Daoy (cell line): ENCODE results near the gene CWC27. TPM values are rescaled to one million over a fixed set of nuclear protein-coding genes. Genes with fewer than 3 reads are reported as not detected.

Source experiments
- DNase-seq: peaks from one replicate; pipeline ENCODE4 v3.0.0-alpha.2; 2015; ENCODE audit warnings: low read depth
- total RNA-seq: library from RNA; depleted of rRNA; stranded (reverse); fragments of >200 nt; shearing (Covaris generic); gene quantifications from 2 replicates; pipeline ENCODE4 v1.2.3, GENCODE V29; 2014; rRNA removed

CWC27 gene, protein sequence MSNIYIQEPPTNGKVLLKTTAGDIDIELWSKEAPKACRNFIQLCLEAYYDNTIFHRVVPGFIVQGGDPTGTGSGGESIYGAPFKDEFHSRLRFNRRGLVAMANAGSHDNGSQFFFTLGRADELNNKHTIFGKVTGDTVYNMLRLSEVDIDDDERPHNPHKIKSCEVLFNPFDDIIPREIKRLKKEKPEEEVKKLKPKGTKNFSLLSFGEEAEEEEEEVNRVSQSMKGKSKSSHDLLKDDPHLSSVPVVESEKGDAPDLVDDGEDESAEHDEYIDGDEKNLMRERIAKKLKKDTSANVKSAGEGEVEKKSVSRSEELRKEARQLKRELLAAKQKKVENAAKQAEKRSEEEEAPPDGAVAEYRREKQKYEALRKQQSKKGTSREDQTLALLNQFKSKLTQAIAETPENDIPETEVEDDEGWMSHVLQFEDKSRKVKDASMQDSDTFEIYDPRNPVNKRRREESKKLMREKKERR
- total RNA-seq: 21.6 and 43.3 TPM in 2 replicates

GRCh38 chr5:64768358-64769312 lies at the start of gene CWC27, which contains the start of gene SREK1IP1:
Gene CWC27 (plus strand): TSS chr5:64768930. CDS start chr5:64769147, 217 bp downstream.
Gene SREK1IP1 (minus strand): TSS chr5:64768691. CDS start chr5:64768517, 174 bp downstream.
- peak; percentile 93 for DNase-seq

DNA sequence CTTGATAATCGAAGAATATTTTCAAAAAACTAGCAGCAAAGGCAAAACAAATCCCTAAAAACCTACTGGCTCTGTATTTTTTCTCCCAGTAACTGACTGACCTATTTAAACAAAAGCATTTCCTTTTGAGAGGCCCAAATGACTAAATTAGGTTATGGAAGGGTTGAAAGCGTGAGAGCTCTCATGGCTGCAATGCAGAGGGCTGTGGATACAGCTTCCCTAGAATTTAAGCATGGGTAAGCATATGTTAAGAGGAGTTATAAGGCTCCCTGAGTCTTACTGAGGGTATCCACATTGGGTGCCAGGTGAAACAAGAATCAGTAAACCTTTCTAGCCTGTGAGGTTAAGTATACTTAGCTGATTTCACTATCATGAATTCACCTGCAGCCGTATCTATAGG lies 46.1 kb upstream of the CWC27 start:
- no peak for DNase-seq

DNA sequence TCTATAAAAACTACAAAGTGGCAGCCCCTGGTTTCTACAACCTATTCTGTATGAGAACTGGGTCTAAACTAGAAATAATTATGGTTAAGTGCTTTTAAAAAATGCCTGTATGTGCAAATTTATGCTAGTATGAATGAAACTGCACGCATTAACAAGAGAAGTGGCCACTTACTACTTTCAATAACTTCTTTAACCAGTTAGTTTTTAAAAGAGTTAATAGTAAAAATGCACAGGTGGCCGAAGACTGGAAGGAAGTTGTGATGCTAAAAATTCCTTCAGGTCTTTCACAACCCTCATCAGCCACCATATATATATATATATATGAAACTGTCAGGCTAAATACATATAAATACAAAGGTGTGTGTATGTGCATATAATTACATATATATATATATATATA lies 41.6 kb upstream of the CWC27 start:
- DNase-seq: no peak

- no peak for DNase-seq
Measured at GRCh38 chr5:64742411-64742810, 26.3 kb upstream of the CWC27 start.

GRCh38 chr5:64742821-64743220 lies 25.9 kb upstream of the CWC27 start:
- no peak for DNase-seq

DNA sequence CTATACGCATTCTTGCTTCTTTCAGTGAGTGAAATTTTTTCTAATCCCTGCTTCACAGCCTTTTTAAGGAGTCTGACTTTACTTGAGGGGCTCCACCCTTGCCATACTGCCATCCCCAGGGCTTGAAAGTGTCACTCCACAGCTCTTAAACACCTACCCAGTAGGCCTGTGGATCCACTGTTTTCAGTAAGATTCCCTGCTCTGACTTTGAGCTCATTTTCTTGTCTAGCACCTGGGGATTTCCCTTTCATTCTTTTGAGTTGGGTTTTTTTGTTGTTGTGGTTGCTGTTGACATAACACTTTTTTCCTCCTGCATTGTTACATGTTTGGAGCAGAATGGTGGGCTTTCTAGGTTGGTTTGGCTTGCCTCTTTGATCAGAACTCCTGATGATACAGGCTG lies 23.8 kb upstream of the CWC27 start:
- no peak for DNase-seq

DNA sequence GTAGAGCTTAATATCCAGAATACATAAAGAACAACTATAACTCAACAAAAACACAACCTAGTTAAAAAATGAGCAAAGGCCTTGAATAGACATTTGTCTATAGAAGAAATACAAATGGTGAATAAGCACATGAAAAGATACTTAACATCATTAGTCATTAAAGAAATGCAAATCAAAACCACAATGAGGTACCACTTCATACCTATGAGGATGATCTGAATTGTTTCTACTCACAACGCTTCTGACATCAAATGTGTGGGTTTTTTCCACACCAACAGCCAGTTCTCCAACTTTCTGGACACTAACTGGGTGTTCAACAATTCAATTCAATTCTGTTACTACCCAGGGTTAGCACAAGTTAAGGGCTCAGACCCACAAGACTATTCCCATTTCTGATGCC lies 22.3 kb upstream of the CWC27 start:
- DNase-seq: no peak

DNA sequence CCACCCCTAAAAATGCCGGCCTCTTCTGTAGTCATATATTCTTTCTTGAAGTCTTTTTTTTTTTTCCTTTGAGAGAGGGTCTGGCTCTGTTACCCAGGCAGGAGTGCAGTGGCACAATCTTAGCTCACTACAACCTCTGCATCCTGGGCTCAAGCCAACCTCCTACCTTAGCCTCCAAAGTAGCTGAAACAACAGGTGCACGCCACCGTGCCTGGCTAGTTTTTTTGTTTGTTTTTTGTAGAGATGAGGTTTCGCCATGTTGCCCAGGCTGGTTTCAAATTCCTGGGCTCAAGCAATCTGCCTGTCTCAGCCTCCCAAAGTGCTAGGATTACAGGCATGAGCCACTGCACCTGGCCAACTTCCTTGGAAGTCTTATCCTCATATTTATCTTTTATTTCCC lies 19.3 kb upstream of the CWC27 start:
- no peak for DNase-seq

GRCh38 chr5:64754066-64754465 lies 14.7 kb upstream of the CWC27 start:
- DNase-seq: no peak

DNA sequence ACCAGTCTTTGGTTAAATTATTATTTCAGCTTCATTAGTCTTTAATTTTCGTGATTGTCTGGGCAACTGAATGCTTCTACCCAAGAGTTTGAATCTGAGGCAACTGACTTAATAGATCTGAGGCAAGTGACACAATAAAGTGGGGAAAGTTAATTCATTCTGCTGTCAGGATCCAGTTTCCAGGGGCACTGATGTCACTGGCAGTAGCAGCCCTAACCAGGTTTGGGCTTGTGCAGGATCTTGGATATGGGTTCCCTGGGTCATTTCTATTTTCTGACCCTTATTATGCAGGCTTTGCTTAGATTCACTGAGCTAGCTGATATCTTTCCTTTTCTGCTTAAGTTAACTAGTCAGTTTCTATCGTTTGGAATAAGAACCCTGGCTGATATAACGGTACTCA lies 9.8 kb upstream of the CWC27 start:
- DNase-seq: no peak

DNA sequence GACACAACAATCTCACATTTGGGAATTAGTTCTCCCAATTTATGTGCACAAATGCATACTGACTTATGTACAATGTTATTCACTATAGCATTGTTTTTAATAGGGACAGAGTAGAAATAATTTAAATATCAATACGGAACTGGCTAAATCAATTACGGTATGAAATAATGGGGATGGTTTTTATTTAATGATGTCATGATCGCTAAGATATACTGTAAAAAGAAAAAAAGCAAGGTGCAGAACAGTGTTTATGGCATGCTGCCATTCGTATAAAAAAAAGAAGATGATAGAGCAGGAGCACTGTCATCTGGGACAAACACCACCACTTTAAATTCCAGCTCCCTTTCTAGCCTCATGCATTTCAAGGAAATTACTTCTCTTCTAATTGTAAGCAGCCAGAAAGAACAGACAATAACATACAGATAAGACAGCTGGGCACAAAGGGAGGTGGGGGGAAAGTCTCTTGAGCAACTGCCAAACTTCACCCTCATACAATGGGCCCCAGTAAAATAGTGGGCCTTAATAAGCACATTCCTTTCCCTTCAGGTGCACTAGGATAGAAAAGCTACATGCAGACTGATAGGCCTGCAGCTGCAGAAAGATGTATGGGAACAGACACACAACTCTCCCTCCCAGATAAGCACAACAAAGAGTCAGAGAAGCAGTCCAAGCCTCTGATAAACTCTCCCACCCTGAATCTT lies 8.6 kb upstream of the CWC27 start:
- no peak for DNase-seq

- no peak for DNase-seq
Measured at GRCh38 chr5:64763948-64764503, 4.7 kb upstream of the CWC27 start.

- peak; percentile 7 for DNase-seq
Measured at GRCh38 chr5:64765804-64766504, 2.8 kb upstream of the CWC27 start.

GRCh38 chr5:64766941-64767340 lies 1.8 kb upstream of the CWC27 start:
- no peak for DNase-seq

DNA sequence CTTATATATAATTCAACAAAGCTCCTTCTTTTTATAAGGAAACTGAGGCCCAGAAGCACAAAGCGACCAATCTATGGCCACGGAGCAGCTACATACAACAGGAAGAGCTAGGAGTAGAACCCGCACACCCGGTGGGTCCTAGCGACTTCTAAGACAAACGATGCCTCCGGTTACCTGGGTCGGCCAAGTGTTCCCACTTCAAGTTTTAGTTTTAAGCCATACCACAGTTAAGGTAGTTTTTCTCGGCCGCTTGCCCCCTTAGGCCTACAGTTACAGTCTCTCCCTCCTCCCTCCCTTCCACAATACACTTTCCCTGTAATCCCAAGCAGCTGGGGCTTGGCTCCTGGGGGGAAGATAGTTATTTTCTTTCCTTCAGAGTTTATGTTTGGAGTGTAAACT lies 772 bp upstream of the CWC27 start:
- peak; percentile 16 for DNase-seq

DNA sequence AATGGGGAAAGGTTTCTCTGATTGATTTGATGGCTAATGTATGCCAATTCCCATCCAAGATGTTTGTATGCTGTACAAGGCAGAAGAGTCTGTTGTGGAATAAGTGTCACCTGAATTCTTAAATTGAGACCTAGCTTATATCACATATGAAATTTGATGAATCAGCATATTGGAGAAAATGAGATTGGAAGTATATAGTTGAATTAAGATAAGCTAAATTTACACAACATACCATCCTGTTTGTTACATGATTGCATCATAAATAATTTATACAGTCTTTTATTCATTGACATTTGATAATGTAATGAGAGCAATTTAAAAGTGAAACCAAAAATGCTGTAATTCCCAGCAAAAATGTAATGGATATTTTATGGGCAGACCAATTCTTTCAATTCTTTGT lies 1.1 kb downstream of the CWC27 start:
- DNase-seq: no peak

- DNase-seq: no peak
Measured at GRCh38 chr5:64771736-64772135, 3.0 kb downstream of the CWC27 start.

- DNase-seq: no peak
Measured at GRCh38 chr5:64773533-64773932, 4.8 kb downstream of the CWC27 start.

- no peak for DNase-seq
Measured at GRCh38 chr5:64775291-64775690, 6.6 kb downstream of the CWC27 start.

- peak; percentile 75 for DNase-seq
Measured at GRCh38 chr5:64784451-64785025, 15.8 kb downstream of the CWC27 start.
